Non-pigmented ciliary epithelial cell (primary cell): ENCODE data around the gene CDKN2AIP.
"Not testable (repeated sequence)": the region's sequence is repeated elsewhere in the genome, so short reads cannot be mapped to it uniquely, and the experiment has no call there.

Source experiments
- DNase-seq: peaks from one replicate; pipeline ENCODE4 v3.0.0-alpha.2; 2010; ENCODE audit warnings: low read depth

Gene CDKN2AIP

GRCh38 chr4:183448436-183448835, 4.0 kb downstream of the CDKN2AIP start:
- DNase-seq = no peak

GRCh38 chr4:183449193-183449882, 4.9 kb downstream of the CDKN2AIP start:
- DNase-seq = peak; percentile 79

DNA sequence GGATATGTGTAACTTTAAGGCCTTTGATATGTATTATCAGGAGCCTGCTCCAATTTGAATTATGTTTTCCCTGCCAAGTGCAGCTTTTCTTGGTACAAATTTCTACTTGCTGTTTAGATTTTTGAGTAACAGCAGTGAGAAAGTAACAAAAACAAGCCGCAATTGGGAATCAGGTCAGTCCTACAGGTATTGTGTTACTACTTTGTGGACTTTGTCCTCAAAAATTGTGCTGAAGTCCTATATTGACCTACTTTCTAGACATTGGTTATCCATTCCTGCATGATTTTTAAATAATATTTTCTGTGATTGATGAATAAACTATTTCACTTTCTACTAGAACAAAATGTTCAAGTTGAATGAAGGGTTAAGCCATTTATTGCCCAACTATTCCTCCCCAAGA, 5.7 kb downstream of the CDKN2AIP start:
- DNase-seq = no peak

GRCh38 chr4:183455431-183456195, 11.2 kb downstream of the CDKN2AIP start:
- no peak for DNase-seq

DNA sequence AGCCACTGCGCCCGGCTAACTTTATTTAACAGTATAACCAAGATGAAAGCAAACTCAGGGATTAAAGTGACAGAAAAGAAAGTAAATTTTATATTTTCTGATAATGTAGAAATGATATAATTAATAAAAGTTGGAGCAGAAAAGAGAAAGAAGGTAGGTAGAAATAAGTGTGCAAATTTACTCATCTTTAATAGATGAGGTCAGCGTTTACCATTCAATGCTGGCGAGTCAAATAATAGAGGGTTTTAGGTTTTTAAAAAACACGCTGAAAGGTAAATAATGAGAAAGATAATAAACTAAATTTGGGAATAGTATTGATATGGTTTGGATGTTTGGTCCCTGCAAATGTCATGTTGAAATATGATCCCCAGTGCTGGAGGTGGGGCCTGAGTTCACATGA, 13.6 kb downstream of the CDKN2AIP start:
- DNase-seq = no peak

GRCh38 chr4:183463903-183464619, 19.6 kb downstream of the CDKN2AIP start:
- not testable (repeated sequence) for DNase-seq

DNA sequence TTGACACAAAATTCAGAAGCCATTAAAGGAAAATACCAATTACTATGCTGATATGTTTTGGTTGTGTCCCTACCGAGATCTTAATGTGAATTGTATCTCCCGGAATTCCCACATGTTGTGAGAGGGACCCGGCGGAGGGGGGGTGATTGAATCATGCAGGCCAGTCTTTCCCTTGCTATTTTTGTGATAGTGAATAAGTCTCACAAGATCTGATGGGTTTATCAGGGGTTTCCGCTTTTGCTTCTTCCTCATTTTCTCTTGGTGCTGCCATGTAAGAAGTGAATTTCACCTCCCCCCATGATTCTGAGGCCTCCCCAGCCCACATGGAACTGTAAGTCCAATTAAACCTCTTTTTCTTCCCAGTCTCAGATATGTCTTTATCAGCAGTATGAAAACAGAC, 21.4 kb downstream of the CDKN2AIP start:
- DNase-seq = not testable (repeated sequence)

GRCh38 chr4:183467246-183467645, 22.8 kb downstream of the CDKN2AIP start:
- no peak for DNase-seq

GRCh38 chr4:183468210-183469095, 24.0 kb downstream of the CDKN2AIP start:
- DNase-seq = no peak

DNA sequence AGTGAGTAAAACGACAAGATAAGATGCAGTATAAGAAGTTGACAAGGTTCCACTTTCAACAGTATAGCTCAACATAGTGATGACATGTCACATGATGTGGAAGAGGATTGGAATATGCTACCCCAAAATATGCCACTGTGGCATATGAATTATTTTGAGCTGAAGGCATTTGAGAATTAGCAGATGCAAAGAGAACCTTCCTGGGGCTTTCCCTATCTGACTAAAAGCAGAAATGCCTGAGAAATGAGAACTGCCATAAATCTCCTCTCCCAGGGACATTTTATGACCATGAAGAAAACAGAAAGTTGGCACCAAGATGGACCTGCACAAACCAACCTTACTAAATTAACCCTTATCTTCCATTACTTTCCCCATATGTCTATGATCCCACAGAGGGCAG, 24.8 kb downstream of the CDKN2AIP start:
- no peak for DNase-seq

DNA sequence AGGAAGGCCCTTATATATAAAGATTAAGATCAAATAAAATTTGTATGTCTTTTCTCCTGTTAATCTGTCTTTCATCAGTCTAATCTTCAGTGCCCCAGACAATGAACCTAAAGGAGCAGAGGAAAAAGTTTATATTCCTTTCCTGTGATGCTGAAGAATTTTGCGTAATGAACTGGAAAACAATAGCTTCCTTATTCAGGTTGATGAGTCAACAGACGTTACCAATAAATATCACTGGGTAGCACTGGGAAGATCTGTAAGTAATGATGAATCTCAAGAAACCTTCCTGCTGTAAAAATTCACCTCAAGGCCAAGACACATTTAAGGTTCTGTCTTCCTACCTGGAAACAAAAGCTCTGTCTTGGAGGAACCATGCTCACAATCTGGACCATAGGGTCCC, 25.5 kb downstream of the CDKN2AIP start:
- no peak for DNase-seq

GRCh38 chr4:183470821-183471220, 26.4 kb downstream of the CDKN2AIP start:
- no peak for DNase-seq

DNA sequence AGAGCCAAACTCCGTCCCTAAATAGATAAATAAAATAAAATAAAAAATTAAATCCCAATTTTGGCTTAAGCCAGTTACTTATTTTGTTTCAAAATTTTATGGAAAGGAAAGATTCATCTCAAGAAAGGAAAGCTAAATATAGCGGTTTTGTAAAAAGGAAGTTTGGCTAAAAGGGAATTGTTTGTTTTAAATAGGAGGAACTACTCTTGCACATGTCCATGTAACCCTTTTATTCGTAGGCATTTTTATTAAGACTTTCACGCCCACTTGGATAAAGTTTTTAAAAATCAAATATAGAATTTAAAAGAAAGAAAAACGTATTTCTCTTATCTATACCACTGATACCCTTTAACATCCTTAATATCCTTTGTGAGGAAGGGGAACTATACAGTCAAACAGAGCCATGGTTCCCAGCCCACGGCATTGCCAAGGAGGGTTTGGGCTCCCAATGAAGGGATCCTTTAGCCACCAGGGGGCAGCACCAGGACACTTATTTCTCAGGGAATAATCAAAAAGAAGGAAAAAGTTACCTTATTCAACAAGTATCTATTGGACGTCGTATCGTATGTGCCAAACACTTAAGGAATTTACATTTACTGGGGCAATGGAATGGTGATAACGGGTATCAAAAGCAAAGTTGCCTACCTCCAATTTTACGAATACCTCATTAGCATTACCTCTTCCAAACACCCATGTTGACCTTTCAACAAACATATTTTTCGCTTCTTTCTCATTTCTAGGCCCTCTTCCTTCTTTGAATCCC, 27.7 kb downstream of the CDKN2AIP start:
- no peak for DNase-seq

DNA sequence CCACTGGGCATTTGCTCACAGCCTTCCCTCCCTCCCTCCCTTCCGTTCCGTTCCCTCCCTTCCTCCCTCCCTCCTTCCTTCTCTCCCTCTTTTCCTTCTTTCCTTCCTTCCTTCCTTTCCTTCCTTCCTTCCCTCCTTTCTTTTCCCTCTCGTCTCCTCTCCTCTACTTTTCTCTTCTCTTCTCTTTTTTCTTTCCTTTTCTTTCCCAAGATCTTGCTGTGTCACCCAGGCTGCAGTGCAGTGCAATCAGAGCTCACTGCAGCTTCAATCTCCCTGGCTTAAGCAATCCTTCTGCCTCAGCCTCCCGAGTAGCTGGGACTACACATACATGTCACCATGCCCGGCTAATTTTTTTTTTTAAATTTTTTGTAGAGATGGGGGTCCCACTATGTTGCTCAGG, 33.7 kb downstream of the CDKN2AIP start:
- DNase-seq = no peak

DNA sequence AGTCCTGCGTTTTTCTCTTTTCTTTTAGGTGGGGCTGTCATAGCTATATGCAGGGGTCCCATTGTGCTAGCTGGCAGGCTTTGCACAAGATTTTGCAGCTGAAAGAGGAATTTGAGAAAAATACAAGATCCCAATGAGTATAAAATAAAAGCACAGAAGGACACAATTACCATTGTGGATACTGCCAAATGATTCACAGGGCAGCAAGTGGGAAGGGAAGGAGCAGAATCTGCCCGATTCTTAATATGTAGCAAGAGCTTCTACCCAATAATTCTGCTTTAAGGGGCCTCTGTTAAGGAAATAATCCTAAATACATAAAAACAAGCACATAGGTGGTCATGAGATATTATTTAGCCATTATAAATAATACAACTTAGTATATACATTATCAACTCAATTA, 34.5 kb downstream of the CDKN2AIP start:
- DNase-seq = no peak

GRCh38 chr4:183482515-183483095, 38.2 kb downstream of the CDKN2AIP start:
- DNase-seq = not testable (repeated sequence)

DNA sequence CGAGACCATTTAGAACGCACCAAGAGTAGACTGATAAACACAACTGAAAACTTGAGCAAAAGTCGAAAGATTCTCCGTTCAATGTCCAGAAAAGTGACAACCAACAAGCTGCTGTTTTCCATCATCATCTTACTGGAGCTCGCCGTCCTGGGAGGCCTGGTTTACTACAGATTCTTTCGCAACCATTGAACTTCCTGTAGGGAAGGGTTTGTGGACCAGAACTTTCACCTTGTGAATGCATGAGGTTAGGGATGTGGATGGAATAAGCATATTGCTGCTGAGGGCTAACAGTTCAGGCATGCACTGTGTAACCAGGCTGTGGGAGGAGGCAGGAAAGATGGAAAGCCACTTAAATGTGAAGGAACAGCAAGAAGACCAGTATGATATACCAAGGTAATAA, 39.6 kb downstream of the CDKN2AIP start:
- no peak for DNase-seq

DNA sequence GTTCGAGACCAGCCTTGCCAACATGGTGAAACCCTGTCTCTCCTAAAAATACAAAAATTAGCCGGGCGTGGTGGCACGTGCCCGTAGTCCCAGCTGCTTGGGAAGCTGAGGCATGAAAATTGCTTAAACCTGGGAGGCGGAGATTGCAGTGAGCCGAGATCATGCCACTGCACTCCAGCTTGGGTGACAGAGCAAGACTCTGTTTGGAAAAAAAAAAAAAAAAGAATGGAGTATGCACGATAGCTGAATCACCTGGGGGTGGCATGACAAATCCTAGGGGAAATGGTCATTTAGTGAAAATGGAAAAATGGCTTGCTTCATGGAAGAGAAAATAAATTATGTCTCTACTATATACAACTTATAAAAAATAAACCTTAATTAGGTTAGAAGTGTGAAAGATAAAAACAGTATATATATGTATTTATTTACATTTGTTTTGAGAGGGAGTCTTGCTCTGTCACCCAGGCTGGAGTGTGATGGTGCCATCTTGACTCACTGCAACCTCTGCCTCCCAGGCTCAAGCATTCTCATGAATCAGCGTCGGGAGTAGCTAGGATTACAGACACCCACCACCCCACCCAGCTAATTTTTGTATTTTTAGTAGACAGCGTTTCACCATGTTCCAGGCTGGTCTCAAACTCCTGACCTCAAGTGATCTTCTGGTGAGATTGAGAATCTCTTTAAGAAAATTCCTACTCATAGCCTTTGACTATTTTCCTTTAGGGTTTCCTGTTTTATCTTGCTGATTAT, 41.1 kb downstream of the CDKN2AIP start:
- no peak for DNase-seq

- DNase-seq = no peak
Measured at GRCh38 chr4:183492791-183493222, 48.4 kb downstream of the CDKN2AIP start.

GRCh38 chr4:183493246-183493645, 48.8 kb downstream of the CDKN2AIP start:
- DNase-seq = no peak
